Measurements from ENCODE around the gene VPS52. TPM values are rescaled to one million over a fixed set of nuclear protein-coding genes. Genes with fewer than 3 reads are reported as not detected.

Gene VPS52
- 45.5 and 62.4 TPM in 2 replicates for total RNA-seq

GRCh38 chr6:33271468-33272274 lies at the start of gene VPS52, which contains the start of gene RPS18:
TSS of gene VPS52 (minus strand) at chr6:33271876. CDS start at chr6:33271675, 201 bp downstream.
TSS of gene RPS18 (plus strand) at chr6:33272075. CDS start at chr6:33272120, 45 bp downstream.

DNA sequence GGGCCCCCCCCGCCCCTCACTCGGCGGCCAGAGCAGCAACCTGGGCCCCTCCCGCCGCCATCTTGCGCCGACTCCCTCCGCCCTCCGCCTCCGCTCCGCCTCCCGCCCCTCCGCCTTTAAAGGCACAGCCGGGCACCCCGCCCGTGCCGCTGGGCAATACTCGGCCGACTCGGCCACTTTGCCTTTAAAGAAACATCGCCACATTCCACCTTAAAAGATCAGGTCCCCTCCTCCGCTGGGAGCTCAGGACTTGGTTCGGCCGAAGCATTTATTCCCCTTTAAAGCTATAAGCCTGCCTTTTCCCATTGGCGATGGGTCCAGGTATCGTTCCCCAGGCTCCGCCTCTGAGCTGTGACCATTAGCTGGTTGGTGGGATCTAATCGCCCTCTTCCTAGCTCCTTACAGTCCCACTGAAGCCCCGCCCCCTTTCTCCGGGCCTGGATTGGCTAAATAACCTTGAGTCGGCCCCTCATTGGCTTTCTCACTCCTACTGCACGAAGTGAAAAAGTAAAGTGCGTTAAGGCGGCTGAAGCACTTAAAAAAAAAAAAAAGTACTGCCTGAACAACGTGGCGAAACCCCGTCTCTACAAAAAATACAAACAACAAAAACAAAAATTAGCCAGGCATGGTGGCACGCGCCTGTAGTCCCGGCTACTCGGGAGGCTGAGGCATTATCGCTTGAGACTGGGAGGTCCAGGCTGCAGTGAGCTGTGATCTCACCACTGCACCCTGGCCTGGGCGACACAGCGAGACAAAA lies 46.2 kb upstream of the VPS52 start, which contains the start of gene ZBTB22:
Gene ZBTB22, minus strand, starts transcription at position 76 of the 757 bp plus-strand sequence. CDS start 828 bp downstream, outside the sequence.

GRCh38 chr6:33313709-33314514 lies 42.2 kb upstream of the VPS52 start, which contains the start of gene TAPBP:
TSS of gene TAPBP (minus strand) at chr6:33314078. CDS start at chr6:33314041, 37 bp downstream.

DNA sequence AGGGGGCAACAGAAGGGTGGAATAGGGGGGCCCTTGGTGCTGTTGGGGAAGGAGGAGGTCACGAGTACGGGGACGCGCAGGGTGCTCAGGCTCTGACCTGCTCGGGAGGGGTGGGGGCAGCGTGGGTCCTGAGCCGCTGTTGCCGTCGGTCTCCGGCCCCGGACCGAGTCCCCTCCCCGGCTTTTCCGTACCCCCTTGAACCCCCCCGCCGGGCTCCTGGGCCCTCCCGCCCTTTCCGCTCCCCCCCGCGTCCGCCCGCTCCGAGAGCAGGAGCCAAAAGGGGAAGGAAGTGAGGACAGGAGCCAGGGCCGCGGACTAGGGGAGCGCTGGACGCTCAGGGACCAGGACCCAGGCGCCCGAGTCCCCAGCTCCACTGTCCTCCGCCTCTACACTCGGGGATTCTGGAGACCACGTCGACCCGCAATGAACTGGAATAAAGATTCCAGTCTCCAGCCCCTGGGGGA lies 27.1 kb upstream of the VPS52 start, which contains the start of gene RGL2:
Gene RGL2, minus strand, starts transcription at position 170 of the 464 bp plus-strand sequence. CDS start 332 bp downstream, outside the sequence.

GRCh38 chr6:33288921-33289783 lies 17.5 kb upstream of the VPS52 start, which contains the start of the genes PFDN6 and WDR46:
TSS of gene PFDN6 (plus strand) at chr6:33289601. CDS start at chr6:33289857, 256 bp downstream.
TSS of gene WDR46 (minus strand) at chr6:33289239. CDS start at chr6:33289170, 69 bp downstream.

GRCh38 chr6:33276864-33277662 lies 5.4 kb upstream of the VPS52 start, which contains the start of gene B3GALT4:
TSS of gene B3GALT4 (plus strand) at chr6:33277123. CDS start at chr6:33277420, 297 bp downstream.

GRCh38 chr6:33208091-33208967 lies 63.3 kb downstream of the VPS52 start, which contains the start of gene RING1:
TSS of gene RING1 (plus strand) at chr6:33208500. CDS start at chr6:33208823, 323 bp downstream.

GRCh38 chr6:33204415-33205190 lies 67.1 kb downstream of the VPS52 start, which contains the start of gene HSD17B8:
TSS of gene HSD17B8 (plus strand) at chr6:33204655. CDS start at chr6:33204669, 14 bp downstream.

Small RNA genes lying within 50 kb of the gene (small RNA-seq; reads per million reads assigned to genes)
- gene MIR219A1: 0.95 reads per million, percentile 54 among the genes with 10 or more reads in this experiment

Other genes with a start within 250 kb of the VPS52 start
- gene HLA-DPA1, start 198.2 kb downstream of the VPS52 start, total RNA-seq: 9.0 and 14.9 TPM in 2 replicates
- gene HLA-DPB1, start 195.9 kb downstream of the VPS52 start, total RNA-seq: 46.8 and 57.7 TPM in 2 replicates
- 0.22 and 0.39 TPM in 2 replicates for gene COL11A2, start 79.4 kb downstream of the VPS52 start, total RNA-seq
- gene RXRB, start 71.2 kb downstream of the VPS52 start, total RNA-seq: 30.6 and 32.2 TPM in 2 replicates
- 131 and 148 TPM in 2 replicates for gene SLC39A7, start 71.0 kb downstream of the VPS52 start, total RNA-seq
- gene HSD17B8, start 67.2 kb downstream of the VPS52 start, total RNA-seq: 5.9 and 8.0 TPM in 2 replicates
- 26.2 and 44.4 TPM in 2 replicates for gene RING1, start 63.4 kb downstream of the VPS52 start, total RNA-seq
- gene RPS18, start 199 bp upstream of the VPS52 start, total RNA-seq: 1,662 and 2,917 TPM in 2 replicates
- gene B3GALT4, start 5.2 kb upstream of the VPS52 start, total RNA-seq: 29.3 and 38.5 TPM in 2 replicates
- gene WDR46, start 17.4 kb upstream of the VPS52 start, total RNA-seq: 61.6 and 62.8 TPM in 2 replicates
- 16.5 and 29.7 TPM in 2 replicates for gene PFDN6, start 17.7 kb upstream of the VPS52 start, total RNA-seq
- gene RGL2, start 27.1 kb upstream of the VPS52 start, total RNA-seq: 86.5 and 107 TPM in 2 replicates
- 152 and 157 TPM in 2 replicates for gene TAPBP, start 42.2 kb upstream of the VPS52 start, total RNA-seq
- gene ZBTB22, start 45.9 kb upstream of the VPS52 start, total RNA-seq: 26.8 and 29.8 TPM in 2 replicates
- gene DAXX, start 51.1 kb upstream of the VPS52 start, total RNA-seq: 29.4 and 31.0 TPM in 2 replicates
- gene KIFC1, start 119.9 kb upstream of the VPS52 start, total RNA-seq: 7.5 and 11.0 TPM in 2 replicates
- 19.6 and 23.6 TPM in 2 replicates for gene PHF1, start 139.1 kb upstream of the VPS52 start, total RNA-seq
- gene CUTA, start 146.2 kb upstream of the VPS52 start, total RNA-seq: 111 and 204 TPM in 2 replicates
- gene SYNGAP1, start 148.2 kb upstream of the VPS52 start, total RNA-seq: 6.8 and 14.9 TPM in 2 replicates
- gene ZBTB9, start 182.7 kb upstream of the VPS52 start, total RNA-seq: 4.9 and 7.9 TPM in 2 replicates

Data from placental epithelial cell (primary cell).